Muscle of leg (tissue), 11 donors: ENCODE results near the gene LRRC49. TPM values are rescaled to one million over a fixed set of nuclear protein-coding genes. Genes with fewer than 3 reads are reported as not detected.
"Not testable (repeated sequence)": the region's sequence is repeated elsewhere in the genome, so short reads cannot be mapped to it uniquely, and the experiment has no call there.

Experiments
- DNase-seq: peaks from one replicate; pipeline ENCODE4 v3.0.0; 2013
- H3K27ac ChIP-seq: one replicate; pipeline ENCODE4 v1.5.1; 2013; ENCODE audit warnings: mild to moderate bottlenecking, low read length, control low read depth
- H3K27me3 ChIP-seq: one replicate; pipeline ENCODE4 v1.6.1; 2013; ENCODE audit warnings: low read length; ENCODE audit not compliant: control insufficient read depth, insufficient read depth
- H3K36me3 ChIP-seq: one replicate; pipeline ENCODE4 v1.6.1; 2013; ENCODE audit warnings: low read length; ENCODE audit not compliant: control insufficient read depth, insufficient read depth
- H3K4me1 ChIP-seq: one replicate; pipeline ENCODE4 v1.6.1; 2013; ENCODE audit warnings: low read length; ENCODE audit not compliant: control insufficient read depth, insufficient read depth
- H3K4me3 ChIP-seq: one replicate; pipeline ENCODE4 v1.5.1; 2013; ENCODE audit warnings: low read length, control low read depth
- H3K9me3 ChIP-seq: replicated peaks from 2 replicates; pipeline ENCODE4 v1.6.1; 2013; ENCODE audit warnings: low read depth, low read length; ENCODE audit not compliant: control insufficient read depth
- WGBS: methylation state at CpG from one replicate; pipeline ENCODE4 v1.1.5; 2013; ENCODE audit warnings: missing lambda C conversion rate; ENCODE audit not compliant: insufficient coverage; 5-methylcytosine and 5-hydroxymethylcytosine counted together
- polyA plus RNA-seq, 8 donors: library from polyadenylated mRNA; unstranded; fragments of 120-200 nt; gene quantifications; one replicate each; pipeline versions ENCODE4 v1.2.1 to v1.2.3, GENCODE V29; 2013; ENCODE audit warnings: inconsistent platforms in 1 of 8, low replicate concordance in 1 of 8; ENCODE audit not compliant: insufficient read length in 8 of 8, insufficient read depth in 1 of 8
- total RNA-seq: library from RNA; stranded (reverse); fragments of 120-200 nt; gene quantifications from one replicate; pipeline ENCODE4 v1.2.4, GENCODE V29; 2013

LRRC49 gene
- total and polyA plus RNA-seq, 9 donors, result 4.5 to 13.8 (median 5.9) TPM

DNA sequence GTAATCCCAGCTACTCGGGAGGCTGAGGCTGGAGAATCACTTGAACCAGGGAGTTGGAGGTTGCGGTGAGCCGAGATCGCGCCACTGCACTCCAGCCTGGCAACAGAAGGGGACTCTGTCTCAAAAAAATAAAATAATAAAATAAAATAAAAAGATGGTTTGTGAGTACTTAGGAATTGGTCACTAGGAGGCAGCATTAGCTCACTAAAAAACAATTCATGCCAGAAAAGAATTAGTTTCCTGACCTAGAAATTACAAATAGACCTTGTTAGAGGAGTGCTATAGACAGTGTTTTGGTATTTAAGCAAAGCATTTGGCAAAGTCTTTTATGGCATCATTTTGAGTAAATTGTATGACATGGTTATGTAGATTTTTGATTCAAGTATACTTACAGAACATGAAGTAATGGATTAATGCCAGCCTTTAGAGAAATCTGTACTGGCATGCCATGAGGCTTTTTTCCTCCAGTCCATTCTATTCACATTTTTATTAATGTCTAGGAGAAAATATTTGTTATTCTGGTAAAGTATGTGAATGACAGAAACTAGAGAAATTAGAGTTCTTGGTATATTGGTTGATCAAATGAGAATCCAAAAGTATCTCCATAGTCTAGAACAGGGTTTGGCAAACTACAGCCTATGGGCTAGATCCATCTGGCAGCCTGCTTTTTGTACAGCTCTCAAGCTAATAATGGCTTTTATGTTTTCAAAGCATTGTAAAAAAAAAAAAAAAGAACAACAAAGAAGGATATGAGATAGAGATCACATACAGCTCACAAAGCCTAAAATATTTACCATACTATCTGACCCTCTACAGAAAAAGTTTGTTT lies 81.6 kb downstream of the LRRC49 start:
- Histone ChIP-seq H3K4me3 (no peak overlapping the region), H3K9me3 (peaks cover 2% of the 10 kb centered on the region), H3K27ac (no peak overlapping the region), H3K4me1 (no peaks in the 10 kb centered on the region), H3K27me3 (no peaks in the 10 kb centered on the region), H3K36me3 (no peaks in the 10 kb centered on the region)
- peak; percentile 52 for DNase-seq
- no CpG with 5 or more reads among the region's 5 CpGs for WGBS

GRCh38 chr15:70976851-70977250 lies 84.2 kb downstream of the LRRC49 start:
- Histone ChIP-seq H3K4me1 (no peaks in the 10 kb centered on the region), H3K36me3 (no peaks in the 10 kb centered on the region), H3K9me3 (peaks cover 2% of the 10 kb centered on the region), H3K27ac (no peak overlapping the region), H3K27me3 (no peaks in the 10 kb centered on the region), H3K4me3 (no peak overlapping the region)
- no CpG with 5 or more reads among the region's 2 CpGs for WGBS
- DNase-seq, result peak; percentile 88

DNA sequence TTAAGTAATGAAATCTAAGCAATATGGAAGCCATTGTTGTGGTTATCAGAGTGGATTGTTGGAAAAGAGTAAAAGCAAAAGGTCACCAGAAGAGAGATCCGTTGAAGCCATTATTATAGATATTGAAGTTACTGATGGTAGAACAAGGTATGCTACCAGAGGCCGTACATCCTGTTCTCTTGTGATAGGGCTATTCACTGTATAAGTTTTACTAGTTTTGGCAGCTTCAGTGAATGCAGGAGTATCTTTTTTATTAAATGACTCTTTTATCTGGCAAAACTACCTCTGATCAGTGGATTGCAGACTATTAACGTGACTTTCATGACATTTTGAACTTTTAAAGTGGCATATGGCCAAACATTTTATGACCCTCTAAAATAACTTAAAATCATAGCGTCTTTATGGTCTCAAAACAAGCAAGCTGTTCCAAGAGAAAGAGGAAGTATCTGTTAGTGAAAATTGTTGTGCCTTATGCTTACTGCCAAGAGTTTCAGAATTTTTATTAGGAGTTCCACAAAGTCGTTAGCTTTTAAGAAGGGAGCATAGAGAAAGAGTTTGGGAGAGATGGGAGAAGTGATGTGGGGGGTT lies 102.9 kb downstream of the LRRC49 start:
- Histone ChIP-seq H3K4me3 (no peak overlapping the region), H3K27me3 (no peaks in the 10 kb centered on the region), H3K36me3 (no peaks in the 10 kb centered on the region), H3K27ac (peak overlapping the region; percentile 36), H3K9me3 (no peaks in the 10 kb centered on the region), H3K4me1 (no peaks in the 10 kb centered on the region)
- peak; percentile 86 for DNase-seq
- WGBS, result 14% methylated on average over 1 of the region's 5 CpGs

GRCh38 chr15:70998319-70998718 lies 105.7 kb downstream of the LRRC49 start:
- Histone ChIP-seq H3K36me3 (no peaks in the 10 kb centered on the region), H3K27ac (no peak overlapping the region), H3K27me3 (no peaks in the 10 kb centered on the region), H3K4me1 (no peaks in the 10 kb centered on the region), H3K9me3 (no peaks in the 10 kb centered on the region), H3K4me3 (no peak overlapping the region)
- no peak for DNase-seq

GRCh38 chr15:71002316-71002715 lies 109.7 kb downstream of the LRRC49 start:
- Histone ChIP-seq H3K27me3 (no peaks in the 10 kb centered on the region), H3K4me3 (no peak overlapping the region), H3K27ac (no peak overlapping the region), H3K9me3 (no peaks in the 10 kb centered on the region), H3K4me1 (no peaks in the 10 kb centered on the region), H3K36me3 (no peaks in the 10 kb centered on the region)
- DNase-seq, result peak; percentile 35
- WGBS, result no CpG with 5 or more reads among the region's 1 CpG

DNA sequence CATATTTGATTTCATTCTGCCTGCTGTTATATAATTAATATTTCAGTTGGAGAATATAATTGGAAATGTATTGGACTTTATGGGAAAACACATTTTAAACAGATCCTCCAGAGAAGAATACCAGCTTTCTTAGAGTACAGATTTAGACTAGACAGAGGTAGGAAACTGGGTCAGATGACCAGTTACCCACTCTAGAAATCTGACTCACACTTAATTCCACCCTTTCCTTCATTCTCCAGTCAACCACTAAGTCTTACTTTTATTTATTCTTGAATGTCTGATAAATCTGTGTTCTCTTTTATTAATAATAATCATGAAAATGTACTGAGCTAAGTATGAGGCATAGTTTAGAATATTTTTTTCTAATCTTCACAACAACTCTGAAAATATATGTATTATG lies 110.7 kb downstream of the LRRC49 start:
- H3K36me3 ChIP-seq, result no peaks in the 10 kb centered on the region
- H3K4me3 ChIP-seq, result no peak overlapping the region
- no peak for DNase-seq
- no peaks in the 10 kb centered on the region for H3K27me3 ChIP-seq
- H3K9me3 ChIP-seq, result no peaks in the 10 kb centered on the region
- H3K4me1 ChIP-seq, result no peaks in the 10 kb centered on the region
- no peak overlapping the region for H3K27ac ChIP-seq

GRCh38 chr15:71004506-71004905 lies 111.9 kb downstream of the LRRC49 start:
- not testable (repeated sequence) for H3K27me3 ChIP-seq, H3K4me1 ChIP-seq, H3K9me3 ChIP-seq, H3K27ac ChIP-seq, DNase-seq, H3K4me3 ChIP-seq, H3K36me3 ChIP-seq
- WGBS, result 100% methylated on average over 3 of the region's 4 CpGs

DNA sequence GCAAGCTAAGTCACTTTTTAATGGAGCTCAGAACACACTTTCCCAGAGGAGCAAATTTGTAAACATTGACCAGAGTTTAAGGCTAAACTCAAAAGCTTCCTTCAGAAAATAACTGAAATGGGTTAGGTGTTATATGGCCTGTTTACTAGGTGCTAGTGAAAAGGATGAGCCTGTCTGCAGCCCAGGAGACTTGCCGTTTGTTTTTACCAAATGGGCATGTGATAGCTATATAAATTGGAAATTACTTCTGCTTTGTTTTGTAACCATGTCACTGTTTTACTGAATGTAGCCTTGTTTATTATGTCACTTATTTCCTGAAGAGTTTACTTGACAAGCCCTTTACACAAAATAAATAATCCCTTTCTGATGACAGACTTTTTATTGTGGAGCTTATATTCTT lies 113.3 kb downstream of the LRRC49 start:
- Histone ChIP-seq H3K4me1 (no peaks in the 10 kb centered on the region), H3K27ac (no peak overlapping the region), H3K9me3 (no peaks in the 10 kb centered on the region), H3K27me3 (no peaks in the 10 kb centered on the region), H3K36me3 (no peaks in the 10 kb centered on the region), H3K4me3 (no peak overlapping the region)
- WGBS, result no CpG with 5 or more reads among the region's 1 CpG
- peak; percentile 33 for DNase-seq

- Histone ChIP-seq H3K4me1 (no peaks in the 10 kb centered on the region), H3K27me3 (no peaks in the 10 kb centered on the region), H3K36me3 (no peaks in the 10 kb centered on the region), H3K9me3 (no peaks in the 10 kb centered on the region), H3K27ac (no peak overlapping the region), H3K4me3 (no peak overlapping the region)
- WGBS, result no CpG with 5 or more reads among the region's 2 CpGs
- DNase-seq, result no peak
Measured at GRCh38 chr15:71008250-71008870, 115.7 kb downstream of the LRRC49 start.

DNA sequence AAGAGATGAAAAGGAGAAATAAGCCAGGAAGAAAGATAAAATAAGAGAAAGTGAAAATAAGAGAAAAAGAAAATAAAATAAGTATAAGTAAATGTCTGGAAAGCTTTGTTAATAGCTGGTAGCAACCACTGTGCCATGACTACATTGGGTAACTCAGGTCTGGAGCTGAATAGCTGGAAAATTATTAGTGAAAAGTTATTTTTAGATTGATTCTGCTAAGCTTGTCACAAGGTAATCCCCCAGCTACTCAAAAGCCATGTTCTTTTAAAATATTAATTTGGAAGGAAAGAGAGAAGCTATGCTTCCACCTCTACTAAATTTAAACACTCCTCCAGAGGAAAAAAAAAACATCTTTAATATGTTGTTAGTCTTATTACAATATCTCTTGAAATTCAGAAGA lies 117.8 kb downstream of the LRRC49 start:
- no peaks in the 10 kb centered on the region for H3K27me3 ChIP-seq
- H3K27ac ChIP-seq, result no peak overlapping the region
- H3K4me3 ChIP-seq, result no peak overlapping the region
- H3K9me3 ChIP-seq, result no peaks in the 10 kb centered on the region
- DNase-seq, result peak; percentile 7
- H3K4me1 ChIP-seq, result no peaks in the 10 kb centered on the region
- H3K36me3 ChIP-seq, result no peaks in the 10 kb centered on the region
